ENCODE data around the gene NAA15.
"Not testable (repeated sequence)": the region's sequence is repeated elsewhere in the genome, so short reads cannot be mapped to it uniquely, and the experiment has no call there.

Gene NAA15

DNA sequence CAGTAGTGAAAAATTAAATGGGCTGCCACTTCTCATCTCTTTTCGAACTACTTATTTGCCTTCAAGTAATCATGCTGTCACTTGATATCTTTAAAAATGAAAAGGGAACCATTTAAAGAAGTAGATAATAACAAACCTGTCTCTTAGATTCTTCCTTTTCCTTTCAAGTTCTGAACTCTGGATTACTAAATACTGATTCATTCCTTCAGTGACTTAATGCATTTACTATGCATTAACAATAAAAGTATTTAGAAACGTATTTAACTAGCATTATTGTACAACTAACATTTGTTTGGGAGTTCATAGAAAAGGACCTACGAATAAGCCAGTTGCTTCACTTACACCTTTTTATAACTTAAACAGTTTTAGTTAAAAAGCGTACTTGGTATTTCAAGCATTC lies 91.5 kb downstream of the NAA15 start:
- DNase-seq (ENCODE audit: extremely low read depth, low read depth) = no peak
- TF ChIP-seq, protein P1, sequence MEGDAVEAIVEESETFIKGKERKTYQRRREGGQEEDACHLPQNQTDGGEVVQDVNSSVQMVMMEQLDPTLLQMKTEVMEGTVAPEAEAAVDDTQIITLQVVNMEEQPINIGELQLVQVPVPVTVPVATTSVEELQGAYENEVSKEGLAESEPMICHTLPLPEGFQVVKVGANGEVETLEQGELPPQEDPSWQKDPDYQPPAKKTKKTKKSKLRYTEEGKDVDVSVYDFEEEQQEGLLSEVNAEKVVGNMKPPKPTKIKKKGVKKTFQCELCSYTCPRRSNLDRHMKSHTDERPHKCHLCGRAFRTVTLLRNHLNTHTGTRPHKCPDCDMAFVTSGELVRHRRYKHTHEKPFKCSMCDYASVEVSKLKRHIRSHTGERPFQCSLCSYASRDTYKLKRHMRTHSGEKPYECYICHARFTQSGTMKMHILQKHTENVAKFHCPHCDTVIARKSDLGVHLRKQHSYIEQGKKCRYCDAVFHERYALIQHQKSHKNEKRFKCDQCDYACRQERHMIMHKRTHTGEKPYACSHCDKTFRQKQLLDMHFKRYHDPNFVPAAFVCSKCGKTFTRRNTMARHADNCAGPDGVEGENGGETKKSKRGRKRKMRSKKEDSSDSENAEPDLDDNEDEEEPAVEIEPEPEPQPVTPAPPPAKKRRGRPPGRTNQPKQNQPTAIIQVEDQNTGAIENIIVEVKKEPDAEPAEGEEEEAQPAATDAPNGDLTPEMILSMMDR (IDR thresholded peaks at IDR 0.05; ENCODE audit: low read depth, low read length) = no peak

GRCh38 chr4:139401368-139401767 lies 100.1 kb downstream of the NAA15 start:
- no peak for DNase-seq (ENCODE audit: extremely low read depth, low read depth)
- TF ChIP-seq, protein P1 (IDR thresholded peaks at IDR 0.05; ENCODE audit: low read depth, low read length) = no peak

DNA sequence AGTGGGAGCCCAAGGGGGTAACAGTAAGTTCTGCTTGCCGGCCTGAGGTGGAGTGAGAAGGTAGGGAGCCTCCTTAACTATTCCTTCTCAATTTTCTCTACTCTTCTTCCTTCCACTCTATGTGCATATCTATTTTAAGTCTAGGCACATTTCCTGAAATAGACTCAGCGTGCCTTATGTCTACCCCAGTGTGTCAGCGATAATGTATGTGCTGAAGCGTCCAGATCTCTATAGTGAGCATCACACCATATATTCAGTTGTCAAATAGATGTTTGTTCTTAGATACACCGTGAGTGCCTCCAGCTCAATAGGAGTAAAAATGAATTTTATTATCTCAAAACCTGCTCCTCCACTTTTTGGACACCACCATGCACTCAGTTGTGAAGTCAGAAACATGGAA lies 101.1 kb downstream of the NAA15 start:
- no peak for DNase-seq (ENCODE audit: extremely low read depth, low read depth)
- TF ChIP-seq, protein P1 (IDR thresholded peaks at IDR 0.05; ENCODE audit: low read depth, low read length) = no peak

- TF ChIP-seq, protein P1 (IDR thresholded peaks at IDR 0.05; ENCODE audit: low read depth, low read length) = no peak
- no peak for DNase-seq (ENCODE audit: extremely low read depth, low read depth)
Measured at GRCh38 chr4:139403462-139403861, 102.2 kb downstream of the NAA15 start.

GRCh38 chr4:139410312-139410711 lies 109.0 kb downstream of the NAA15 start:
- no peak for DNase-seq (ENCODE audit: extremely low read depth, low read depth)
- TF ChIP-seq, protein P1 (IDR thresholded peaks at IDR 0.05; ENCODE audit: low read depth, low read length) = no peak

GRCh38 chr4:139414671-139415210 lies 113.4 kb downstream of the NAA15 start:
- DNase-seq (ENCODE audit: extremely low read depth, low read depth) = not testable (repeated sequence)

GRCh38 chr4:139416073-139416673 lies 114.9 kb downstream of the NAA15 start:
- TF ChIP-seq, protein P1 (IDR thresholded peaks at IDR 0.05; ENCODE audit: low read depth, low read length) = peak; percentile 52
- DNase-seq (ENCODE audit: extremely low read depth, low read depth) = peak; percentile 18

GRCh38 chr4:139419388-139419914 lies 118.1 kb downstream of the NAA15 start:
- TF ChIP-seq, protein P1 (IDR thresholded peaks at IDR 0.05; ENCODE audit: low read depth, low read length) = no peak
- peak; percentile 15 for DNase-seq (ENCODE audit: extremely low read depth, low read depth)
